ENCODE data around the gene NUP205.

Gene NUP205

GRCh38 chr7:135552148-135552547 is 5.6 kb upstream of the NUP205 start:
- no peak for DNase-seq

GRCh38 chr7:135553346-135553745 is 4.4 kb upstream of the NUP205 start:
- DNase-seq, result no peak

DNA sequence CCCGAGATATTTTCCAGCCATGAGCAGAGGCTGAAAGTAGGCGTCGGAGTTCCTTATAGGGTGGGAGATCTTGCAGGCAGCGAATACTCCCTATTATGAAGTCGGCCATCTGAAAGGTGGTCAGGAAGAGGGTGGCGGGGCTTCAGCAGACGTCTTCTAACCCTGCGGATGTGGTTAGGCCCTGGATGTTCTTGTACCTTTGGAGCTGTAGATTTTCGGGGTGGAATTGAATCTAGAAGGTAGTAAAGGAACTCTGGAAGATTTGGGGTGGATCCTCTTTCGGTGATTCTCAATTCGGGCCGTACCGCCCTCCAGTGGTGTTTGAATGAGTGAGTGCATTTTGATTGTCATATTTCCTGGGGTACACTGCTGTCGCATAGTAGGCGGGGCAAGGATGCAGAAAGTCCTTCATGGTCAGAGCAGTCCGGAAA is 635 bp downstream of the NUP205 start:
- peak; percentile 72 for DNase-seq

DNA sequence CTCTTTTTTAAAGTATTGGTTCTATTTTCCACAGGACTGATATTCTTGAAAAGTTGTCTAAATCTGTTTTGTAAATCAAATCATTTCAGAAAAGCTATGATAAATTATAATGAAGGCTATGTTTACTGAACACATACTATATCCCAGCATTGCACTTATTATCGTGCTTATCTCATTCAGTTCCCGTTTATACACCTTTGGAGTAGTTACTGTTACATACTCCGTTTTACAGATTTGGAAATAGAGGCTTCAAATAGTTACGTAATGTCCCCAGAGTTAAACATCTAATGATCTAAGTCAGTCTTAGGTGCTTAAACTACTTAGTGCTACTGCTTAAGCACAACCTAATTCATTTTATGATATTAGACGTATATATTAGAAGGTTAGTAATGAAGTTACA is 1.2 kb downstream of the NUP205 start:
- DNase-seq, result no peak

DNA sequence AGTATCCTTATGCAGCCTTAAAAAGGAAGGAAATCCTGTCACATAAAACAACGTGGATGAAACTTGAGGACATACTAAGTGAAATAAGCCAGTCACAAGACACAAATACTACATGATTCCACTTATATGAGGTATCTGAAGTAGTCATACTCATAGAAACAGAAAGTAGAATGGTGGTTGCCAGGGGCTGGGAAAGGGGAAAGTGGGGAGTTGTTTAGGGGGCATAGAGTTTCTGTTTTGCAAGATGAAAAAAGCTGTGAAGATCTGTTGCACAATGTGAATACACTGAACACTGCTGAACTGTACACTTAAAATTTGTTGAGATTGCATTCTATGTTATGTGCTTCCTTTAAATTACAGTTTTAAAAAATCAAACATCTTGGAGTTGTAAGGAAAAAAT is 2.9 kb downstream of the NUP205 start:
- DNase-seq, result no peak

DNA sequence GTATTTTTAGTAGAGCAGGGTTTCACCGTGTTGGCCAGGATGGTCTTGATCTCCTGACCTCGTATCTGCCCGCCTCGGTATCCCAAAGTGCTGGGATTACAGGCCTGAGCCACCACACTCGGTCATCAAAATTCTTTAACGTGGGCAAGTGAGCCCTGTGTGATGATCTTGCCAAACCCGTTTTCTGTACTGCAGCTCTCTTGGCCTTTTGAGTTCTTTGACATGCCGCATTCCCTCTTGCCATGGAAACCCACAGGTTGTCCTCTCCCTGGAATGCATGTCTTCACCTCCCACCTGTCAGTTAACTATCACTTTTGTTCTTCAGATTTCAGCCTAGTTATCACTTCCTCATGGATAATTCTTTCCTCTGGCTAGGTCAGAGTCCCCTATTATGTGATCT is 5.0 kb downstream of the NUP205 start:
- no peak for DNase-seq

DNA sequence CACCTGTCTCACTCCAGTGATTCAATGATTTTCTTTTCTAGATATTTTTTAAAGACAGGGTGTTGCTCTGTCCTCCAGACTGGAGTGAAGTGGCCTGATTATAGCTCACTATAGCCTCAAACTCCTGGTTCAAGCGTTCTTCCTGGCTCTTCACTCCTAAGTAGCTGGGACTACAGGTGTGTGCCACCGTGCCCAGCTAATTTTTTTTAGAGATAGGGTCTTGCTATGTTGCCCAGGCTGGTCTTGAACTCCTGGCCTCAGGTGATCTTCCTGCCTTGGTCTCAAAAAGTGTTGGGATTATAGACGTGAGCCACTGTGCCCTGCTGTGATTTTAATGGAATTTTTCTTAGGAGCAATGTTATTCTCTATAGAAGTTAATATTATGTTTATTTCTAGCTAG is 14.1 kb downstream of the NUP205 start:
- no peak for DNase-seq

- no peak for DNase-seq
Measured at GRCh38 chr7:135573541-135573940, 15.8 kb downstream of the NUP205 start.

DNA sequence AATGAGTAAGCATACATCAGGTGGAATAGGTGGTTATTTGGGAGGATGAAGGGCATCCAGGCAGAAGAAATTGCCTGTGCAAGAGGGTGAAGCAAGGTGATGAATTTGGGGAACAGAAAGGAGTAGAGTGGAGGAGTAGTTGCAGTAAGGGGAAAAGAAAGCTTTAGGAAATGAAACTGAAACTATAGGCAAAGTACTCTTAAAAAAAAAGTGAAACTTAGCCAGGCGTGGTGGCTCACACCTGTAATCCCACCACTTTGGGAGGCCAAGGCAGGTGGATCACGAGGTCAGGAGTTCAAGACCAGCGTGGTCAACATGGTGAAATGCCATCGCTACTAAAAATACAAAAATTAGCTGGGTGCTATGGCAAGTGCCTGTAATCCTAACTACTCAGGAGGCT is 17.6 kb downstream of the NUP205 start:
- DNase-seq, result no peak

- no peak for DNase-seq
Measured at GRCh38 chr7:135578569-135578968, 20.9 kb downstream of the NUP205 start.

- no peak for DNase-seq
Measured at GRCh38 chr7:135584362-135585353, 26.9 kb downstream of the NUP205 start.

- no peak for DNase-seq
Measured at GRCh38 chr7:135597181-135597925, 39.6 kb downstream of the NUP205 start.

- no peak for DNase-seq
Measured at GRCh38 chr7:135597926-135598305, 40.2 kb downstream of the NUP205 start.

DNA sequence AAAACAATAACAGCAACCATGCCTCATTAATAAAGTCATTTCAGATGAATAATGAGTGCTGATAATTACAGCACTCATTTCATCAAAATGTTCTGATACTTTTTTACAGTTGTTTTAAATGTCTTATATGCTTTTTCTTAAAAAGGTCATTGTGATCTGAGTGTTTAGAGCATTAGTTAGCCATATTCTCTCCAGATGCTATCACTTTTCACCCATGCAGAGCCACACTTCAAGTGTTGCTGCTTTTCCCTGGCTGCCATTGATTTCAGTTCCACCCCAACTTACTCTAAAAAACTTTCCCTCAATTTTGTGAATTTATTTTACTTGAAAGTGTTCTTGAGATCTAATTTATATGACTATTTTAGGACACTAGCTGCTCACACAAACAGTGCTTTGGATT is 41.8 kb downstream of the NUP205 start:
- DNase-seq, result no peak

- no peak for DNase-seq
Measured at GRCh38 chr7:135600226-135600625, 42.5 kb downstream of the NUP205 start.

GRCh38 chr7:135601182-135601581 is 43.5 kb downstream of the NUP205 start:
- DNase-seq, result no peak

- no peak for DNase-seq
Measured at GRCh38 chr7:135602304-135602703, 44.6 kb downstream of the NUP205 start.

DNA sequence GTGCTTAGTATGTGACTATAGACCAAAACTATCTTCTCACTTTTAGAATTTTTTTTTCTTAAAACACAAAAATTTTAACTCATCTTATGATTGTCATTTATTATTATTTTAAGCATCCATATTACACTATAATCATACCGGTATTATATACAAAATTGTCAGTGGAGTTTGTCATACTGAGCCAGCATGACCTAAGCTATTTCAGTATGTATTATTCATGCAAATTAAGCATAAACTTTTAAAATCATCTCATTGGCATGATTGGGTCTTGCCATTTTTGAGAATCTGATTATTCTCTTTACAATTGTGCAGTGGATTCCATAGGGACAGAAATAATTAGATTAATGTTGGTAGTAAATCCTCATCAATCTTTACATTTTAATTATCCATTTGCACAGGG is 58.4 kb downstream of the NUP205 start:
- DNase-seq, result no peak

DNA sequence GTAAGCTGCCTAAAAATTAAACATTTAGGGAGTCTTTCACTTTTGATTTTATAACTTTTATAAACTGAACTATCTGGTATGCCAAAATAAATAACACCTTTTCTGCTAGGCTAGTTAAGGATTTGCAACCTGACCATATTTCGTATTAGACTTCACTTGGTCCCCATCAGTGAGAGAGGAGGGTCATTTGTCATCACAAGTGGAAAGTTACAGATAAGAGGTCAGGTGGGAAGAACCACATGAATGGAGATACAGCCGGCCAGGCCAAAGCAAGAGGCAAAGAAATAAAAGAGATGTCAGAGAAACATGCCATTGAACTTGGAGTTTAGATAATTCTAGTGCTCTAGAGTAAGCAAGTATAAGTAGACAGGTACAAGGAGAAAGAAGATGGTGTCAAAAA is 60.1 kb downstream of the NUP205 start:
- DNase-seq, result no peak

DNA sequence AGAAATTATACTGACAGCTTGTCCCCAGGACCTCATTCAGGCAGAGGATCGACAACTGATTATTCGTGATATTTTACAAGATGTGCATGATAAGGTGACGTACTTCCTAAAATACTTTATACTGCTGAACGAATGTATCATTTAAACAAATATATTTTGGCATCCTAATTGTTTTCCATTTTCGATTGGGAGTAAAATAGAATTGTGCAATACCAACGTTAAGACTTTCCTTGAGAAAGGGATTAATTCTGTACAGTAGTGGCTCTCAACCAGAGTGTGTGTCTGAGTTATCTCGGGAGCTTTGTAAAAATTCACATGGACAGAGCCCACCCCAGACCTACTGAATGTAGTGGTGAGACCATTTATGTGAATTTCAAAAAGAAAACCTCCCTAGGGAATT is 60.8 kb downstream of the NUP205 start:
- DNase-seq, result no peak

DNA sequence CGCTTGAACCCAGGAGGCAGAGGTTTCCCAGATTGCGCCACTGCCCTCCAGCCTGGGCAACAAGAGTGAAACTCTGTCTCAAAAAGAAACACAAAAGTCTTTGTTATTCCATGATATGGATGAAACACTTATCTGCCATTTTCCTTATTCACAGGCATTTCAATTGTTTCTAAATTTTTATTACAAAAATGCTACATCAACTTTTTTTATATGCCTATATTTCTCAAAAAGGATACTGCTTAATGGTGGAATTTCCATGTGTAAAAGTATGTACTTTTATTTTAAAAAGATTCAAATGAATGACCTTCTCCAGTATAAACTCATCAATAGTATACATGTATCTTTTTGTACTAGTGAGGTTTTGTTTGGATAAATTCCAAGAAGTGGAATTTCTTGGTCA is 62.7 kb downstream of the NUP205 start:
- DNase-seq, result no peak

GRCh38 chr7:135620980-135621850 is 63.5 kb downstream of the NUP205 start:
- DNase-seq, result no peak
